Thyroid gland (tissue), 4 donors: ENCODE results near the gene POLN.

ENCODE experiments used
- POLR2A ChIP-seq, 2 donors: fragments of 450-650 bp; IDR thresholded peaks; one replicate each; pipeline ENCODE4 v1.6.1; 2017; ENCODE audit warnings: antibody characterized with exemption in 2 of 2, mild to moderate bottlenecking in 2 of 2, moderate library complexity in 1 of 2
- TF ChIP-seq, protein P1 (sequence below), 6 experiments: fragments of 200-600 bp in 3 of 6; fragments of 450-650 bp in 3 of 6; sonication (generic) in 3 of 6; IDR thresholded peaks; one replicate each; pipeline ENCODE4 v1.5.1; 2016 to 2019; ENCODE audit warnings: antibody characterized with exemption in 6 of 6, mild to moderate bottlenecking in 2 of 6, inconsistent platforms in 1 of 6, moderate library complexity in 1 of 6

DNA sequence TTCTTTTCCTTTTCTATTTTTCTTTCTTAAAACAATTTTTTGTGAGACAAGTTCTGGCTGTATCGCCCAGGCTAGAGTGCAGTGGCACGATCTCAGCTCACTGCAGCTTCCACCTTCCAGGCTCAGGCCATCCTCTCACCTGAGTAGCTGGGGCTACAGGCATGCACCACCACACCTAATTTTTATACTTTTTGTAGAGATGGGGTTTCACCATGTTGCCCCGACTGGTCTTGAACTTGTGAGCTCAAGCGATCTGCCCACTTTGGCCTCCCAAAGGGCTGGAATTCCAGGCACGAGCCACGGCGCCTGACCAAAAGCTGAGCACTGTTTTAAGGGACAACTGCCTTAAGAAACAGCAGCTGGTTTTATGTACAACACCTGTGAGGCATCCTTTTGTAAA is 192.1 kb downstream of the POLN start:
- TF ChIP-seq, protein P1, sequence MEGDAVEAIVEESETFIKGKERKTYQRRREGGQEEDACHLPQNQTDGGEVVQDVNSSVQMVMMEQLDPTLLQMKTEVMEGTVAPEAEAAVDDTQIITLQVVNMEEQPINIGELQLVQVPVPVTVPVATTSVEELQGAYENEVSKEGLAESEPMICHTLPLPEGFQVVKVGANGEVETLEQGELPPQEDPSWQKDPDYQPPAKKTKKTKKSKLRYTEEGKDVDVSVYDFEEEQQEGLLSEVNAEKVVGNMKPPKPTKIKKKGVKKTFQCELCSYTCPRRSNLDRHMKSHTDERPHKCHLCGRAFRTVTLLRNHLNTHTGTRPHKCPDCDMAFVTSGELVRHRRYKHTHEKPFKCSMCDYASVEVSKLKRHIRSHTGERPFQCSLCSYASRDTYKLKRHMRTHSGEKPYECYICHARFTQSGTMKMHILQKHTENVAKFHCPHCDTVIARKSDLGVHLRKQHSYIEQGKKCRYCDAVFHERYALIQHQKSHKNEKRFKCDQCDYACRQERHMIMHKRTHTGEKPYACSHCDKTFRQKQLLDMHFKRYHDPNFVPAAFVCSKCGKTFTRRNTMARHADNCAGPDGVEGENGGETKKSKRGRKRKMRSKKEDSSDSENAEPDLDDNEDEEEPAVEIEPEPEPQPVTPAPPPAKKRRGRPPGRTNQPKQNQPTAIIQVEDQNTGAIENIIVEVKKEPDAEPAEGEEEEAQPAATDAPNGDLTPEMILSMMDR (IDR thresholded peaks at IDR 0.05) = no peak
- TF ChIP-seq POLR2A (IDR thresholded peaks at IDR 0.05) = no peak
